OCI-LY1 (cell line): ENCODE measurements around the gene SNTG2.

ENCODE experiments used
- H2AFZ ChIP-seq: fragments of 200-600 bp; sonication (generic), shearing (Covaris generic); 2 replicates; pipeline ENCODE4 v1.6.0; 2014; ENCODE audit warnings: antibody characterized with exemption, mild to moderate bottlenecking, low read length
- H3F3A ChIP-seq: fragments of 200-600 bp; sonication (generic), shearing (Covaris generic); 2 replicates; pipeline ENCODE4 v1.6.0; 2014; ENCODE audit warnings: mild to moderate bottlenecking, antibody characterized with exemption, low read length, moderate library complexity; ENCODE audit not compliant: insufficient read depth
- H3K27ac ChIP-seq: fragments of 200-600 bp; sonication (generic); 2 replicates; pipeline ENCODE4 v1.5.1; 2014; ENCODE audit warnings: low read length, mixed run types, mild to moderate bottlenecking, low read depth; ENCODE audit not compliant: poor library complexity, severe bottlenecking
- H3K27me3 ChIP-seq: fragments of 200-600 bp; sonication (generic); 2 replicates; pipeline ENCODE4 v1.6.0; 2014; ENCODE audit warnings: antibody characterized with exemption, mild to moderate bottlenecking, low read length, moderate library complexity; ENCODE audit not compliant: insufficient read depth
- H3K36me3 ChIP-seq: fragments of 200-600 bp; sonication (generic); 2 replicates; pipeline ENCODE4 v1.6.1; 2014; ENCODE audit warnings: mild to moderate bottlenecking, antibody characterized with exemption, low read length, moderate library complexity, mixed read lengths; ENCODE audit not compliant: insufficient read depth
- H3K4me1 ChIP-seq: fragments of 200-600 bp; sonication (generic); 2 replicates; pipeline ENCODE4 v1.5.1; 2014; ENCODE audit warnings: mild to moderate bottlenecking, low read length, moderate library complexity; ENCODE audit not compliant: insufficient read depth, severe bottlenecking
- H3K4me2 ChIP-seq: fragments of 200-600 bp; sonication (generic), shearing (Covaris generic); 2 replicates; pipeline ENCODE4 v1.6.1; 2014; ENCODE audit warnings: low read length
- H3K4me3 ChIP-seq: fragments of 200-600 bp; sonication (generic); 2 replicates; pipeline ENCODE4 v1.5.1; 2014; ENCODE audit warnings: low read length, low read depth, mild to moderate bottlenecking, mixed read lengths; ENCODE audit not compliant: poor library complexity, severe bottlenecking
- H3K79me2 ChIP-seq: fragments of 200-600 bp; shearing (Covaris generic); 2 replicates; pipeline ENCODE4 v1.6.1; 2016; ENCODE audit warnings: mixed run types, low read length, mixed read lengths; ENCODE audit not compliant: insufficient read depth
- H3K9ac ChIP-seq: fragments of 200-600 bp; sonication (generic), shearing (Covaris generic); 2 replicates; pipeline ENCODE4 v1.6.1; 2014; ENCODE audit warnings: mild to moderate bottlenecking, low read length, mixed read lengths
- H3K9me2 ChIP-seq: fragments of 200-600 bp; sonication (generic), shearing (Covaris generic); 2 replicates; pipeline ENCODE4 v1.6.1; 2014; ENCODE audit warnings: low read depth, mild to moderate bottlenecking, low read length, mixed read lengths
- H3K9me3 ChIP-seq: fragments of 200-600 bp; shearing (Covaris generic); 2 replicates; pipeline ENCODE4 v1.6.1; 2014; ENCODE audit warnings: low read length, mixed read lengths
- H4K20me1 ChIP-seq: fragments of 200-600 bp; sonication (generic), shearing (Covaris generic); 2 replicates; pipeline ENCODE4 v1.6.0; 2016; ENCODE audit warnings: mild to moderate bottlenecking, low read length; ENCODE audit not compliant: insufficient read depth
- CTCF ChIP-seq: fragments of 200-600 bp; sonication (generic), shearing (Covaris generic); IDR thresholded peaks from 2 replicates; pipeline ENCODE4 v1.5.1; 2017; ENCODE audit warnings: mild to moderate bottlenecking, antibody characterized with exemption, low read length, moderate library complexity, mixed read lengths
- EZH2 ChIP-seq: fragments of 200-600 bp; sonication (generic), shearing (Covaris generic); IDR thresholded peaks from 2 replicates; pipeline ENCODE4 v1.8.0; 2017; ENCODE audit warnings: borderline replicate concordance, mixed run types, mild to moderate bottlenecking, antibody characterized with exemption, low read length, moderate library complexity, mixed read lengths

The SNTG2 gene

GRCh38 chr2:1400943-1401735 is 450.5 kb downstream of the SNTG2 start:
- Histone ChIP-seq H3K4me2 (no peak overlapping the region), H3K9me2 (no peaks in the 10 kb centered on the region), H3K79me2 (no peaks in the 10 kb centered on the region), H3K4me3 (no peak overlapping the region), H3K9me3 (no peaks in the 10 kb centered on the region), H3F3A (no peaks in the 10 kb centered on the region), H3K36me3 (no peaks in the 10 kb centered on the region), H2AFZ (no peak overlapping the region), H3K4me1 (no peaks in the 10 kb centered on the region), H3K9ac (no peak overlapping the region), H3K27me3 (no peaks in the 10 kb centered on the region; the same call in 1 of the 2 replicates), H4K20me1 (no peaks in the 10 kb centered on the region), H3K27ac (no peak overlapping the region)
- no peak for TF ChIP-seq EZH2
- TF ChIP-seq CTCF = no peak

GRCh38 chr2:1402064-1402463 is 451.4 kb downstream of the SNTG2 start:
- Histone ChIP-seq H3K4me1 (no peaks in the 10 kb centered on the region), H3K4me2 (no peak overlapping the region), H3K9me2 (no peaks in the 10 kb centered on the region), H3F3A (no peaks in the 10 kb centered on the region), H3K27me3 (no peaks in the 10 kb centered on the region), H3K9ac (no peak overlapping the region), H3K9me3 (no peaks in the 10 kb centered on the region), H4K20me1 (no peaks in the 10 kb centered on the region), H2AFZ (no peak overlapping the region), H3K36me3 (no peaks in the 10 kb centered on the region), H3K4me3 (no peak overlapping the region), H3K79me2 (no peaks in the 10 kb centered on the region), H3K27ac (no peak overlapping the region)
- no peak for TF ChIP-seq EZH2
- no peak for TF ChIP-seq CTCF

GRCh38 chr2:1403565-1403964 is 452.9 kb downstream of the SNTG2 start:
- no peaks in the 10 kb centered on the region for H3K27me3 ChIP-seq
- TF ChIP-seq CTCF (no peak), EZH2 (no peak)
- H3K36me3 ChIP-seq = no peaks in the 10 kb centered on the region

More at GRCh38 chr2:1403565-1403964, 452.9 kb downstream of the SNTG2 start:
- H3K79me2 ChIP-seq = no peaks in the 10 kb centered on the region
- no peak overlapping the region for H2AFZ ChIP-seq
- H3K4me3 ChIP-seq = no peak overlapping the region
- H3K9me2 ChIP-seq = no peaks in the 10 kb centered on the region
- no peaks in the 10 kb centered on the region for H3K4me1 ChIP-seq
- H3K9ac ChIP-seq = no peak overlapping the region
- H3K4me2 ChIP-seq = no peak overlapping the region
- no peaks in the 10 kb centered on the region for H3F3A ChIP-seq
- H3K9me3 ChIP-seq = no peaks in the 10 kb centered on the region
- H4K20me1 ChIP-seq = no peaks in the 10 kb centered on the region
- no peak overlapping the region for H3K27ac ChIP-seq
